HCT116 (cell line): ENCODE measurements around the gene CHST11.

Experiments
- EZH2 ChIP-seq: fragments of 200-600 bp; sonication (generic); IDR thresholded peaks from 2 replicates; pipeline ENCODE4 v1.6.1; 2017; ENCODE audit warnings: antibody characterized with exemption, mixed run types
- EZH2phosphoT487 ChIP-seq: fragments of 200-600 bp; IDR thresholded peaks from 2 replicates; pipeline ENCODE4 v1.6.1; 2018; ENCODE audit warnings: antibody characterized with exemption, borderline replicate concordance
- TCF7L2 ChIP-seq: IDR thresholded peaks from 2 replicates; pipeline ENCODE4 v1.7.0; 2011; ENCODE audit warnings: borderline replicate concordance, inconsistent platforms; ENCODE audit not compliant: insufficient read depth, insufficient read length; ENCODE audit errors: extremely low read depth
- ZNF274 ChIP-seq: fragments of 200-500 bp; sonication (Bioruptor generic); IDR thresholded peaks from 2 replicates; pipeline ENCODE4 v1.6.1; 2014; ENCODE audit warnings: mild to moderate bottlenecking, low read depth, low read length, inconsistent platforms
- TF ChIP-seq, protein P1 (sequence below), 3 experiments: fragments of 200-600 bp in 1 of 3; sonication (generic) in 1 of 3; IDR thresholded peaks in 2 of 3; conservative IDR thresholded peaks in 1 of 3; 2 replicates each; pipeline ENCODE4 v1.5.1; 2012 to 2017; ENCODE audit warnings: low read depth in 2 of 3, low read length in 2 of 3, antibody characterized with exemption in 1 of 3, borderline replicate concordance in 1 of 3, control low read depth in 1 of 3, mild to moderate bottlenecking in 1 of 3, mixed read lengths in 1 of 3, mixed run types in 1 of 3, moderate library complexity in 1 of 3; ENCODE audit not compliant: insufficient read depth in 1 of 3

DNA sequence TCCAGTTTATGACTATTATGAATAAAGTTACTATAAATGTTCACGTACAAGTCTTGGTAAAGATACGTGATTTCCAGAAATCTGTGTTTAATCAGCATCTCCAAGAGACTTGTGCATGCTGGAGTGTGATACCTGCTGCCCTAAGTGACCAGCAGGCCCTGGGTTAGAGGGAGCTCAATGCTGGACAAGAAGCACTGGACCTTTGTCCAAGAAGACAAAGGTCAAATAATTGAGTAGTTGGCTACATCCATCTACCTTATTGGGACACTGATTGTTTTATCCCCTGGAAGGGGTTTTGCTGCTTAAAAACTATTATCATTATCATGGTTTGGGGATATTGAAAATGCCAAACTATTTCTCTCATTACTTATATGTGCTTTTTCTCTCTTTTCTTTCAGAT is 37.0 kb upstream of the CHST11 start:
- no peak for TF ChIP-seq ZNF274
- TF ChIP-seq, protein P1, sequence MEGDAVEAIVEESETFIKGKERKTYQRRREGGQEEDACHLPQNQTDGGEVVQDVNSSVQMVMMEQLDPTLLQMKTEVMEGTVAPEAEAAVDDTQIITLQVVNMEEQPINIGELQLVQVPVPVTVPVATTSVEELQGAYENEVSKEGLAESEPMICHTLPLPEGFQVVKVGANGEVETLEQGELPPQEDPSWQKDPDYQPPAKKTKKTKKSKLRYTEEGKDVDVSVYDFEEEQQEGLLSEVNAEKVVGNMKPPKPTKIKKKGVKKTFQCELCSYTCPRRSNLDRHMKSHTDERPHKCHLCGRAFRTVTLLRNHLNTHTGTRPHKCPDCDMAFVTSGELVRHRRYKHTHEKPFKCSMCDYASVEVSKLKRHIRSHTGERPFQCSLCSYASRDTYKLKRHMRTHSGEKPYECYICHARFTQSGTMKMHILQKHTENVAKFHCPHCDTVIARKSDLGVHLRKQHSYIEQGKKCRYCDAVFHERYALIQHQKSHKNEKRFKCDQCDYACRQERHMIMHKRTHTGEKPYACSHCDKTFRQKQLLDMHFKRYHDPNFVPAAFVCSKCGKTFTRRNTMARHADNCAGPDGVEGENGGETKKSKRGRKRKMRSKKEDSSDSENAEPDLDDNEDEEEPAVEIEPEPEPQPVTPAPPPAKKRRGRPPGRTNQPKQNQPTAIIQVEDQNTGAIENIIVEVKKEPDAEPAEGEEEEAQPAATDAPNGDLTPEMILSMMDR (IDR thresholded peaks at IDR 0.05 in 2 of 3, conservative IDR thresholded peaks at IDR 0.05 in 1 of 3; ENCODE audit: borderline replicate concordance in 1 of 3, insufficient read depth in 1 of 3, low read depth in 2 of 3, low read length in 2 of 3): no peak
- no peak for TF ChIP-seq TCF7L2
- no peak for TF ChIP-seq EZH2phosphoT487
- no peak for TF ChIP-seq EZH2
